Measurements from ENCODE around the gene RXRA.

DNA sequence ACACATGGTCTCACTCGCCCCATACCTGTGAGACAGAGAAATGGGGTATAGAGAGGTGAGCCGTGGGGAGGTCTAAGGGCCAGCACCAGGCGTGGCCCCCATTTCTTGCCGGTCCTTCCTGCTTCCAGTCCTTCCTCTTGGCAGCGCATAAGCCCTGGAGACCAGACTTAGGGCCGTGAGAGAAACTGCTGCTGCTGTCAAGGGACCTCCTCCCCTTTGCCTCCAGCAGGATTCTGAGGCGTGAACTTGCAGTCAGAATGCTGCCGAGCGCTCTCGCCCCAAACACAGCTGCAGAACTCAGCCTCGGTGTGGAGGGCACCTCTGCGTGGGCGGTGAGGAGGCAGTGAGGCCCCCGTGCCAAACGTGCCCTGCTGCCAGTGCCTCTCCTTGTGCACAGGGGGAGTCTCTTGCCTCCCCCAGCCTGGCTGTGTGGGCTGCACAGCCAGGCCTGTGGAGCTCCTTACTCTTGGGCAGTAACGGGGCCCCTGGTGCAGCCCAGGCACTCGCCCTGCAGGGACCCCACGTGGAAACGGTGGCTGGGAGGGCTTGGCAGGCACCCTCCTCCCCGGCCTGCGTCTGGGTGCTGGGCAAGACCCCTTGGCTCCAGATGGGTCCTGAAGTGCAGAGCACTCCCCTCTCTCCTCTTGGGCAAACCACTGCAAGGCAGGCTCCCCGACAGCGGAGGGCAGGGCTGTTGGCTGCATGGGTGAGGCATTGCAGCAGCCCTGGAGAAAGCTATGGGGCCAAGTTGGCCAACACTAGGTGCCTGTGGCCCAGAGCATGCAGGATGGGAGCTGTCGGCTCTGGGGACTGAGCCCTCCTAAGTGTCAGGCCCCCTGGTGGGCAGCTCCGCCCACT is 85.4 kb downstream of the RXRA start:
- TF ChIP-seq CTCF (IDR thresholded peaks at IDR 0.05; ENCODE audit: insufficient read depth, low read length, poor library complexity, severe bottlenecking) (no peak), EZH2phosphoT487 (conservative IDR thresholded peaks at IDR 0.05; ENCODE audit: low read length) (no peak)

Measured in SU-DHL-6 (cell line).